Breast epithelium (tissue), 3 donors: ENCODE data around the gene ABR.

Experiments used
- CTCF ChIP-seq, 3 donors: fragments of 450-650 bp; IDR thresholded peaks; one replicate each; pipeline ENCODE4 v1.5.1; 2016 to 2017; ENCODE audit warnings: antibody characterized with exemption in 3 of 3, mild to moderate bottlenecking in 3 of 3, moderate library complexity in 3 of 3
- POLR2A ChIP-seq: fragments of 450-650 bp; IDR thresholded peaks from one replicate; pipeline ENCODE4 v1.6.1; 2016; ENCODE audit warnings: antibody characterized with exemption, mild to moderate bottlenecking, moderate library complexity
- POLR2AphosphoS5 ChIP-seq, 3 donors: sonication (generic); formaldehyde crosslinking; IDR thresholded peaks; one replicate each; pipeline ENCODE4 v1.6.1; 2017; ENCODE audit warnings: antibody characterized with exemption in 3 of 3

GRCh38 chr17:1054656-1055055, 125.1 kb downstream of the ABR start:
- TF ChIP-seq POLR2A (no peak), CTCF (IDR thresholded peaks at IDR 0.05) (no peak), POLR2AphosphoS5 (IDR thresholded peaks at IDR 0.05) (no peak)
